WERI-Rb-1 (cell line): ENCODE results near the gene SFTA2.

Source experiments
- DNase-seq: peaks from one replicate; pipeline ENCODE4 v3.0.0-alpha.2; 2020
- H3K27ac ChIP-seq: fragments of 250-450 bp; sonication (Bioruptor Pico); 2 replicates; pipeline ENCODE4 v1.5.1; 2020; ENCODE audit warnings: mild to moderate bottlenecking, moderate library complexity
- H3K27me3 ChIP-seq: fragments of 250-450 bp; sonication (Bioruptor Pico); 2 replicates; pipeline ENCODE4 v1.5.1; 2021; ENCODE audit warnings: mild to moderate bottlenecking, low read depth, moderate library complexity; ENCODE audit not compliant: insufficient read depth, severe bottlenecking
- H3K36me3 ChIP-seq: fragments of 250-450 bp; sonication (Bioruptor Pico); 2 replicates; pipeline ENCODE4 v1.5.1; 2020; ENCODE audit warnings: mild to moderate bottlenecking, moderate library complexity
- H3K4me3 ChIP-seq: 2 replicates; pipeline ENCODE4 v1.5.1; 2011; ENCODE audit warnings: low read depth, mild to moderate bottlenecking, control low read depth, low read length
- H3K9me3 ChIP-seq: fragments of 250-450 bp; sonication (Bioruptor Pico); 2 replicates; pipeline ENCODE4 v1.5.1; 2021; ENCODE audit warnings: mild to moderate bottlenecking, moderate library complexity; ENCODE audit not compliant: severe bottlenecking
- TF ChIP-seq, protein P1 (sequence below): IDR thresholded peaks from 2 replicates; pipeline ENCODE4 v1.5.1; 2011; ENCODE audit warnings: low read depth, mild to moderate bottlenecking, control low read depth, inconsistent platforms, low read length

SFTA2 gene

DNA sequence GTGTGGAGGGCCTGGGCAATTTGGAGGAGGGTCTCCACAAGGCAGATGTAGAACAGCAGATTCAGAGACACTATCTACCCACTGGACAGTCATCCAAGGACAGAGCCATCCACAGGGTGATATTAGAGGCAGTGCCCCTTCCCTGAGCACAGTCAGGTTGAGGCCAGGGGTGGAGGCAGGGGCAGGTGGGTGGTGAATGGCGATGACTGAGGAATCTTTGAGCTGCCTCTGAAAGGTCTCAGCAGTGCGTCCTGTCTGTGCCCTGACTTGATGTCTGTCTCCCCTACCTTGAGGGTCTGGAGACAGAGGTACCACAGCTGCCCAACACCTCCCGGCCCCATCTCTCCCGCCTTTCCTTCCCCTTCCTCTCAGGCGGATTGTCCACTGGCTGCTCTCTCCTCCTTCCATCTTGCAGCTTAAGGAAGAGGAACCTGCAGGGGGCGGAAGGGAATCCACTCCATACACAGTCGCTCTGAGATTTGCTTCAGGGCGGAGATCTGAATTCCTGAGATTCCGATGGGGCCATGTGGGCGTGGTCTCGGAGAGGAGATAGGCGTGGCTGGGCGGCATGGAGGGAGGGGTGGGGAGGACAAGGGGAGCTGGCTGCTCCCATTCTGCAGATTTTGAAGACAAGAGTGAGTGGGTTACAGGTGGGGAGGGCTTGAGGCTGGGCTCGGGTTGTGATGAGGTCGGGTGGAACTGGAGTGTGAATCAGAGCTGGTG is 10.5 kb upstream of the SFTA2 start:
- Histone ChIP-seq H3K27ac (no peak overlapping the region), H3K4me3 (no peak overlapping the region), H3K36me3 (no peaks in the 10 kb centered on the region), H3K27me3 (peaks cover 44% of the 10 kb centered on the region), H3K9me3 (no peaks in the 10 kb centered on the region)
- DNase-seq: peak; percentile 60
- TF ChIP-seq, protein P1, sequence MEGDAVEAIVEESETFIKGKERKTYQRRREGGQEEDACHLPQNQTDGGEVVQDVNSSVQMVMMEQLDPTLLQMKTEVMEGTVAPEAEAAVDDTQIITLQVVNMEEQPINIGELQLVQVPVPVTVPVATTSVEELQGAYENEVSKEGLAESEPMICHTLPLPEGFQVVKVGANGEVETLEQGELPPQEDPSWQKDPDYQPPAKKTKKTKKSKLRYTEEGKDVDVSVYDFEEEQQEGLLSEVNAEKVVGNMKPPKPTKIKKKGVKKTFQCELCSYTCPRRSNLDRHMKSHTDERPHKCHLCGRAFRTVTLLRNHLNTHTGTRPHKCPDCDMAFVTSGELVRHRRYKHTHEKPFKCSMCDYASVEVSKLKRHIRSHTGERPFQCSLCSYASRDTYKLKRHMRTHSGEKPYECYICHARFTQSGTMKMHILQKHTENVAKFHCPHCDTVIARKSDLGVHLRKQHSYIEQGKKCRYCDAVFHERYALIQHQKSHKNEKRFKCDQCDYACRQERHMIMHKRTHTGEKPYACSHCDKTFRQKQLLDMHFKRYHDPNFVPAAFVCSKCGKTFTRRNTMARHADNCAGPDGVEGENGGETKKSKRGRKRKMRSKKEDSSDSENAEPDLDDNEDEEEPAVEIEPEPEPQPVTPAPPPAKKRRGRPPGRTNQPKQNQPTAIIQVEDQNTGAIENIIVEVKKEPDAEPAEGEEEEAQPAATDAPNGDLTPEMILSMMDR: peak; percentile 45

DNA sequence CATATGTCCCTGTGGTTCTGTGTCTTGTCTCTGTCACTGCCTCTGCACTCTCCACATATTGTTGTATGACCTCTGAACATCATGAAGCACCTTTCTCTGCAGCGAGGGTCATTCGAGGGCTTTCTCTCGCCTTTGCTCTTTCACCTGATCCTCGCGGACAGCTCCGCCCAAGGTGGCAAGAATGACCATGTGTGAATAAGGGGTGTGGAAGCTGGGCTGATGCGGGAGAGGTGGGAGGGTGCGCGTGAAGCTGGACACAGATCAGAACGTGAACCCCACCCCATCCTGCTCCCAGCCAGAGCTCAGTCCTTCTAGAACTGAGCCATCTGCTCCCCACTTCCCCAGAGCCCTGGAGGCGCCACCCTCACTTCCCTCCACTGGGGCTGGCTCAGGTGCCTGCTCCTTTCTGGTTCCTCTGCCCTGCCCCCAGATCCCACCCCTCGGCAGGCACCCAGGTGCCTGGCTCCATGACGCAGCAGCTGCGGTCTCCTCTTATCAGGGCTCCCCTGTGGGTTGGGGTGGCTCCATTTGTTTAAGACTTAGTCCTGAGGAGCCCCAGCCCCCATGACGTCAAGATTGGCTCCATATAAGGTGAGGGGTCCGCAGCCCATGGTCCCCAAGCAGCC is 8.5 kb upstream of the SFTA2 start, which contains the start of gene MUCL3:
TSS of gene MUCL3 (plus strand) at position 613 of the 626 bp plus-strand sequence. CDS start 27 bp downstream, outside the sequence.
- H3K27ac ChIP-seq: no peak within 1 kb of the TSS
- peaks cover 23% of the 10 kb centered on the region for H3K27me3 ChIP-seq
- DNase-seq: no peak
- no peaks in the 10 kb centered on the region for H3K36me3 ChIP-seq
- H3K4me3 ChIP-seq: no peak within 1 kb of the TSS
- H3K9me3 ChIP-seq: no peaks in the 10 kb centered on the region
- TF ChIP-seq, protein P1: no peak

DNA sequence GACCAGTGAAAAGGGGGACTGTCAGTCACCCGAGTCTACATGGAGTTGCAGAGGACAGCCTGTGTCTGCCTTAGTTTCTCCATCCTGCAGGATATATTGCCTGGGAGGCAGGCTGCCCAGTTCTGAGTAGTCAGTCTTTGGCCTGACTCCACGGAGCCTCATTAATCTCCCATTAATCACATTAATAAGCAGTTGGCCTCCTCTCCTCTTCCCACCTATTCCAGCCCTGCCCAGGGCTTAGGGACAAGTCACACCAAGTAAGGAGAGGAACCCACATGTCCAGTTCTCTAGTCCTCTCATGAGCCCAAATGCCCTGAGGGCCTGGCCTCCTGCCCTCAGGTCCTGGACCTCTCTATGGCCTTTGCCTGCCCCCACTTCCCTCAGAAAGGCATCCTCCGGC is 7.5 kb upstream of the SFTA2 start:
- Histone ChIP-seq H3K36me3 (no peaks in the 10 kb centered on the region), H3K4me3 (no peak overlapping the region), H3K27me3 (peaks cover 22% of the 10 kb centered on the region), H3K9me3 (no peaks in the 10 kb centered on the region), H3K27ac (no peak overlapping the region)
- TF ChIP-seq, protein P1: no peak
- DNase-seq: no peak

DNA sequence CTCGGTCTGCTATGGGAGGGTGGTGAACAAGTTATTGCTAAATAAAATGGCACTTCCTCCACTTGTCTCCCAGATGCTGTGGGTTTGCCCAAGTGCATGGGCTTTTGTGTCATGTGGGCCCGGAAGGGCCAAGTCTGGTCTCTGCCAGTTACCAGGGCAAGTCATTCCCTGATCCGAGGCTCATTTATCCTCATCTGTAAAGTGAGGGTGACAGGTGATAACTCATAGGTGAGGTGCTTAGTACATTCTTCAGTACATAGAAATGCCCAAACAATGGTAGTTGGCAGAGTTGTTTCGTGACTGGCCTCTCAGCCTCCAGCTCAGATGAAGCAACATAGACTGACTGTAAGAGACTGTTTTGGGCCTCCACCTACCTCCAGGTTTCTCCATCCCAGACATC is 6.8 kb upstream of the SFTA2 start:
- DNase-seq: no peak
- TF ChIP-seq, protein P1: no peak
- no peaks in the 10 kb centered on the region for H3K36me3 ChIP-seq
- H3K9me3 ChIP-seq: no peaks in the 10 kb centered on the region
- no peak overlapping the region for H3K27ac ChIP-seq
- H3K27me3 ChIP-seq: peaks cover 18% of the 10 kb centered on the region
- H3K4me3 ChIP-seq: no peak overlapping the region

DNA sequence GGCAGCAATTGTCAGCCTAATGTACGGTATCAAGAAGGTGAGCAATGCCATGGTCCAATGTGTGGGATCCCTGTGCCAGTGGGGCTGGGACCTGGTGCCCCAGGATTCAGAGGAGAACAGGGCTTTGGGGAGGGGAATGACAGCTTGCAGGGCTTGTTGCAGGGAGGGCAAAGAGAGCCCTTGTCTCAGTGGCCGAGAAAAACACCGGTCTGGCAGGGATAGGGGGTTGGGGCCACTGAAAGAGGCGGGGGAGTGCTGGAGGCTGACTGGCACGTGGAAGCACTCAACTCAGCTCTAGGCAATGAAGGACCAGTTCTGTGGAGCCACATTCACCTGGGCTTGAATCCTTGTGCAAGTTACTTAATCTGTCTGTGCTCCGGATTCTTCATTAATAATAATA is 5.3 kb upstream of the SFTA2 start:
- Histone ChIP-seq H3K36me3 (no peaks in the 10 kb centered on the region), H3K4me3 (no peak overlapping the region), H3K9me3 (no peaks in the 10 kb centered on the region), H3K27ac (no peak overlapping the region), H3K27me3 (peaks cover 14% of the 10 kb centered on the region)
- TF ChIP-seq, protein P1: no peak
- DNase-seq: no peak
